ENCODE results near the gene ACVR1. TPM values are rescaled to one million over a fixed set of nuclear protein-coding genes. Genes with fewer than 3 reads are reported as not detected.

Gene ACVR1
- total and polyA plus RNA-seq, 2 of the 13 experiments (the other 11 are each of a cell fraction or from before 2014, with no cell fraction given) = 2.3 to 5.4 TPM

DNA sequence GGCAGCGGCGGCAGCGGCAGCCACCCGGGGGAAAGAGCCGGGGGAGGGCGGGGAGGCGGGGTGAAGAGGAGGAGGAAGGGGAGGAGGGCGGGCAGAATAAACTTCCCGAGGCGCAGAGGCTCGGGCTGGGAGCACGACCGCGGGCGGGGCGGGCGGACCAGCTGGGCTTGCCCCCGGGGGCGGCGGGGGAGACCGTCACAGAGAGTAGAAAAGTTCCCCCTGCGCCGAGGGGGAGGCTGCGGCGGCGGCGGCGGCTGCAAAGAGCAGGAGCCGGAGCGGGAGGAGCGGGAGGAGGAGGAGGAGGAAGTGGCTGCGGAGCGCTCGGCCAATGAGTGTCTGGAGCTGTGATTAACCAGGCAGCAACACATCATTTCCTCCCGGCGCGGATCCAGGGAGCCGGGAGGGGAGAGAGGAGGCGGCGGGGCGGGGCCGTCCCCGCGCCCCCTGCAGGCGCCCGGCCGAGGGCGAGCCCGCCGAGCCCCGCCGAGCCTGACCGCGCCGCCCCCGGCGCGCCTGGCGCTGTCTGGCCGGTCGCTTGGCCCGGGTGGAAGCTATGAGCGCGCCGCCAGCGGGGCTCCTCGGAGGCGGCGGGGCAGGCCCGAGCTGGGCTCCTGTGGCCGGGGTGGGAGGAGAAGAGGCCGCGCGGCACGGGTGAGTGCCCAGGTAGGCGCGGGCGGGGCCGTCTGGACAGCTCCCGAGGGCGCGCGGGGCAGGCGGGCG is at the start of gene ACVR1 (continued):
- TF ChIP-seq AHDC1 (CRISPR knock-in tag; IDR thresholded peaks at IDR 0.05; ENCODE audit: borderline replicate concordance) = no peak
- peak; percentile 77 for TF ChIP-seq POLR2G (IDR thresholded peaks at IDR 0.05; ENCODE audit: low read depth, low read length)
- TF ChIP-seq KLF9 (CRISPR knock-in tag; IDR thresholded peaks at IDR 0.05; ENCODE audit: low read depth) = no peak
- TF ChIP-seq BCL6 (CRISPR knock-in tag; IDR thresholded peaks at IDR 0.05) = peak; percentile 51; the same call in 1 of the 2 replicates
- no peak for TF ChIP-seq WIZ (CRISPR knock-in tag; IDR thresholded peaks at IDR 0.05)
- TF ChIP-seq, protein P1, sequence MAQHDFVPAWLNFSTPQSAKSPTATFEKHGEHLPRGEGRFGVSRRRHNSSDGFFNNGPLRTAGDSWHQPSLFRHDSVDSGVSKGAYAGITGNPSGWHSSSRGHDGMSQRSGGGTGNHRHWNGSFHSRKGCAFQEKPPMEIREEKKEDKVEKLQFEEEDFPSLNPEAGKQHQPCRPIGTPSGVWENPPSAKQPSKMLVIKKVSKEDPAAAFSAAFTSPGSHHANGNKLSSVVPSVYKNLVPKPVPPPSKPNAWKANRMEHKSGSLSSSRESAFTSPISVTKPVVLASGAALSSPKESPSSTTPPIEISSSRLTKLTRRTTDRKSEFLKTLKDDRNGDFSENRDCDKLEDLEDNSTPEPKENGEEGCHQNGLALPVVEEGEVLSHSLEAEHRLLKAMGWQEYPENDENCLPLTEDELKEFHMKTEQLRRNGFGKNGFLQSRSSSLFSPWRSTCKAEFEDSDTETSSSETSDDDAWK (CRISPR knock-in tag; IDR thresholded peaks at IDR 0.05) = no peak
- peak; percentile 44 for TF ChIP-seq CTCF (CRISPR knock-in tag; IDR thresholded peaks at IDR 0.05)
- peak; percentile 43; the same call in 1 of the 2 replicates for TF ChIP-seq ZNF292 (CRISPR knock-in tag; IDR thresholded peaks at IDR 0.05; ENCODE audit: borderline replicate concordance, low read depth)
- TF ChIP-seq, protein P2, sequence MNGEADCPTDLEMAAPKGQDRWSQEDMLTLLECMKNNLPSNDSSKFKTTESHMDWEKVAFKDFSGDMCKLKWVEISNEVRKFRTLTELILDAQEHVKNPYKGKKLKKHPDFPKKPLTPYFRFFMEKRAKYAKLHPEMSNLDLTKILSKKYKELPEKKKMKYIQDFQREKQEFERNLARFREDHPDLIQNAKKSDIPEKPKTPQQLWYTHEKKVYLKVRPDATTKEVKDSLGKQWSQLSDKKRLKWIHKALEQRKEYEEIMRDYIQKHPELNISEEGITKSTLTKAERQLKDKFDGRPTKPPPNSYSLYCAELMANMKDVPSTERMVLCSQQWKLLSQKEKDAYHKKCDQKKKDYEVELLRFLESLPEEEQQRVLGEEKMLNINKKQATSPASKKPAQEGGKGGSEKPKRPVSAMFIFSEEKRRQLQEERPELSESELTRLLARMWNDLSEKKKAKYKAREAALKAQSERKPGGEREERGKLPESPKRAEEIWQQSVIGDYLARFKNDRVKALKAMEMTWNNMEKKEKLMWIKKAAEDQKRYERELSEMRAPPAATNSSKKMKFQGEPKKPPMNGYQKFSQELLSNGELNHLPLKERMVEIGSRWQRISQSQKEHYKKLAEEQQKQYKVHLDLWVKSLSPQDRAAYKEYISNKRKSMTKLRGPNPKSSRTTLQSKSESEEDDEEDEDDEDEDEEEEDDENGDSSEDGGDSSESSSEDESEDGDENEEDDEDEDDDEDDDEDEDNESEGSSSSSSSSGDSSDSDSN (CRISPR knock-in tag; IDR thresholded peaks at IDR 0.05) = peak; percentile 92
- peak; percentile 32; the same call in 1 of the 2 replicates for TF ChIP-seq ZNF274 (CRISPR knock-in tag; IDR thresholded peaks at IDR 0.05)
- TF ChIP-seq, protein P3, sequence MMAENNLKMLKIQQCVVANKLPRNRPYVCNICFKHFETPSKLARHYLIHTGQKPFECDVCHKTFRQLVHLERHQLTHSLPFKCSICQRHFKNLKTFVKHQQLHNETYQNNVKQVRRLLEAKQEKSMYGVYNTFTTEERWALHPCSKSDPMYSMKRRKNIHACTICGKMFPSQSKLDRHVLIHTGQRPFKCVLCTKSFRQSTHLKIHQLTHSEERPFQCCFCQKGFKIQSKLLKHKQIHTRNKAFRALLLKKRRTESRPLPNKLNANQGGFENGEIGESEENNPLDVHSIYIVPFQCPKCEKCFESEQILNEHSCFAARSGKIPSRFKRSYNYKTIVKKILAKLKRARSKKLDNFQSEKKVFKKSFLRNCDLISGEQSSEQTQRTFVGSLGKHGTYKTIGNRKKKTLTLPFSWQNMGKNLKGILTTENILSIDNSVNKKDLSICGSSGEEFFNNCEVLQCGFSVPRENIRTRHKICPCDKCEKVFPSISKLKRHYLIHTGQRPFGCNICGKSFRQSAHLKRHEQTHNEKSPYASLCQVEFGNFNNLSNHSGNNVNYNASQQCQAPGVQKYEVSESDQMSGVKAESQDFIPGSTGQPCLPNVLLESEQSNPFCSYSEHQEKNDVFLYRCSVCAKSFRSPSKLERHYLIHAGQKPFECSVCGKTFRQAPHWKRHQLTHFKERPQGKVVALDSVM (CRISPR knock-in tag; IDR thresholded peaks at IDR 0.05) = no peak; the same call in 1 of the 2 replicates
- TF ChIP-seq TBX2 (CRISPR knock-in tag; IDR thresholded peaks at IDR 0.05; ENCODE audit: borderline replicate concordance) = no peak
- peak; percentile 59 for TF ChIP-seq YY1 (IDR thresholded peaks at IDR 0.05; ENCODE audit: insufficient read depth, insufficient replicate concordance, low read depth, low read length)
- TF ChIP-seq KAT8 (CRISPR knock-in tag; IDR thresholded peaks at IDR 0.05) = peak; percentile 73
- peak; percentile 56; the same call in 1 of the 2 replicates for TF ChIP-seq NFKB2 (CRISPR knock-in tag; IDR thresholded peaks at IDR 0.05; ENCODE audit: borderline replicate concordance)
